NCI-H1436 (cell line): Measurements from ENCODE around the gene KANK2.

Experiments used
- DNase-seq: peaks from one replicate; lab custom pipeline; 2025; lab: John Stamatoyannopoulos, UW

KANK2 gene

DNA sequence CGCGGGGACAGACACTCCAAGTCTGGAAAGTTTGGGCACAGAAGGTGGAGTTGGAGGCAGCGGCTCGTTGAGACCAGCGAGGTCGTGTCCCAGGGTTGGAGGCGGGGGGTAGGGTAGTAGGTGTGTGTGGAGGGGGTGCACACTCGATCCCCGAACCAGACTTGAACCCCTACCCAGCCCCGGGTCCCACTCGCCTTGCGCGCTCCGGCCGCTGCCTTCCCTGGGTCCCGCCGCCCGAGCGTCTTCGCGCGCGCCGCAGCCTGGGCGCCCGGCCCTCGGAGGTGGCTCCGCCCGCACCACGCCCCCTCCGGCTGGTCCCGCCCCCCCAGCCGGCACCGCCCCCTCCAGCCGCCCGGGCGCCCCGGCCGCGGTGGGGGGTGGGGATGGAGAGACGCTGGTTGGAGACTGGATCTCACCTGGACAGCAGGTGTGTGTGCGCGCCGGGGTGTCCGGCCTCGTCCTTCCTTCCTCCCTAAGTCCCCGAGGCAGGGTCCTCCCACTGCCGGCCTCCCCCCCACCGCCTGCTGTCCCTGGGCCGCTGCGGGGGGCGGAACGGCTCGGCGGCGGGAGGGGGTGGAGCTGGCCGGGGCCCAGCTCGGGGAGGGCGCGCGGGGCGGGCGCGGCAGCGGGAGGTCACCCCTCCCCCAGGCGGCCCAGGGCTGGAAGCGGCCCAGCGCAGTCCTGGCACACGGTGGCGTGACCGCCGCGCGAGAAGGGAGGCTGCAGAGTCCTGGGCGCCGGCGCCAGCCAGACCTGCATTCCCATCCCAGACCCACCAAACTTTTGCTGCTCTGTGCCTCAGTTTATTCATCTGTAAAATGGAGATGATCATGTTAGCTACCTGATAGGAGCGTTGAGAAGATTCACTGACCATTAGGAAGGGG is at the start of gene KANK2:
Gene KANK2, minus strand, starts transcription at position 255 of the 884 bp plus-strand sequence. CDS start 3,034 bp downstream, outside the sequence.
- peak; percentile 82 for DNase-seq

- no peak for DNase-seq
Observed at GRCh38 chr19:11246941-11247340, 49.6 kb upstream of the KANK2 start.

GRCh38 chr19:11244846-11245589 is 47.7 kb upstream of the KANK2 start:
- no peak for DNase-seq

DNA sequence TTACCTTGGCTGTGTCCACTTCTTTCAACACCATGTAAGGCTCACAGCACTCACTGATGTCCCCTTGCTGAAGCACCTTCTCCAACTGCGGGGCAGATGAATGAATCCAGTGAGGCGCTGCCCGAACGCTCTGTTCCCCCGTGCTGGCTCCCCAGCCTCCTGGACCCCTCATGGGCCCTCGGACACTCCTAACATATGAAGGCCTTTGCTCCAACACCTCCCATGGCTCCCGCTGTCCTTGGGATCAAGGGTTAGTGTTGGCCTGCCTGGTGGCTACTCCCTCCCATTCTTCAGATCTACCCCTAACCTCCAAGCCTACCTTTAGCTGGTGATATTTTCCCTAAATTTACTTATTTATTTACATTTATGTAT is 46.4 kb upstream of the KANK2 start:
- no peak for DNase-seq

GRCh38 chr19:11242864-11243797 is 45.8 kb upstream of the KANK2 start:
- peak; percentile 55 for DNase-seq

- no peak for DNase-seq
Observed at GRCh38 chr19:11242025-11242424, 44.7 kb upstream of the KANK2 start.

GRCh38 chr19:11240008-11240444 is 42.7 kb upstream of the KANK2 start:
- no peak for DNase-seq

DNA sequence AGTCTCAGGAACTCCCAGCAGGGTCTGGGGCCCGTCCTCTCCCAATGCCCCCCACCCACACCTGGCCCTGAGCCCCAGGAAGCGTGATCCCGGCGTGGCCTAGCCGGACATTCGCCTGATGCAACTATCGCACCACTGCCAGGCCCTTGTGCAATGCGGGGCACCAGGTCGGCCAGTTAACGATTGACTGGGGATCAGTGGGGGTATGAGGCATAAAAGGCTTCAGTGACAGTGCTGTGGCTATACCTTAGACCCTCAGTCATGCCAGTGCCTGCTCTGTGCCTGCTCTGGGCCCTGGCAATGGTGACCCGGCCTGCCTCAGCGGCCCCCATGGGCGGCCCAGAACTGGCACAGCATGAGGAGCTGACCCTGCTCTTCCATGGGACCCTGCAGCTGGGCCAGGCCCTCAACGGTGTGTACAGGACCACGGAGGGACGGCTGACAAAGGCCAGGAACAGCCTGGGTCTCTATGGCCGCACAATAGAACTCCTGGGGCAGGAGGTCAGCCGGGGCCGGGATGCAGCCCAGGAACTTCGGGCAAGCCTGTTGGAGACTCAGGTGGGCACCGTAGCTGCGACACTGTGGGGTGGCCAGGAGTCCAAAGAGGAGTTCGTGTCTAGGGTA is 42.1 kb upstream of the KANK2 start, which contains the start of gene ANGPTL8:
Gene ANGPTL8, plus strand, starts transcription at position 243 of the 624 bp plus-strand sequence. Its CDS starts 19 bp downstream, at position 262.
- DNase-seq: no peak

DNA sequence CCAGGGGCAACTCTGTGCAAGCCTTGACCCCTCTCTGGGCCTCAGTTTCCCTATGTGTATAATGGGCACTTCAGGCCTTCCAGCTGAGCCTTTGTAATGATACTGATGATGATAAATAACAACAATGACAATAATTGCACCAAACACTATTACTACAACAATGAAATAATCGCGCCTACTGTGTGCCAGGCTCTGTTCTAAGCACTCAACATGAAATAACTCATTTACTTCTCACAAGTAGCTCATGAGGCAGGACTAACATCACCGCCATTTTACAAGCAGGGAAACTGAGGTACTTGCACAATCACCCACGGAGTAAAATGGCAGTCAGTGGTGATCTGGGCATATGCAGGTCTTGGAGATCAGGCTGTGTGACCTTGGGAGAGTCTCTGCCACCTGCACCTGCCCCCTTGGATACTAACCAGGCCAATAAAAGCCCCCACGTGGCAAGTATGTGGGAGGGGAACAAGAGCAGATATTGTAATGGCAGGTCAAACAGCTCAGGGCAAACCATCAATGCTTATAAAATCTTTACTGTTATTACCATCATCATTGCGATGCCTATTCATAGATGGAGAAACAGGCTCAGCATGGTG is 41.5 kb upstream of the KANK2 start:
- no peak for DNase-seq

GRCh38 chr19:11238041-11238440 is 40.7 kb upstream of the KANK2 start:
- no peak for DNase-seq

GRCh38 chr19:11237321-11237720 is 40.0 kb upstream of the KANK2 start:
- DNase-seq: no peak

DNA sequence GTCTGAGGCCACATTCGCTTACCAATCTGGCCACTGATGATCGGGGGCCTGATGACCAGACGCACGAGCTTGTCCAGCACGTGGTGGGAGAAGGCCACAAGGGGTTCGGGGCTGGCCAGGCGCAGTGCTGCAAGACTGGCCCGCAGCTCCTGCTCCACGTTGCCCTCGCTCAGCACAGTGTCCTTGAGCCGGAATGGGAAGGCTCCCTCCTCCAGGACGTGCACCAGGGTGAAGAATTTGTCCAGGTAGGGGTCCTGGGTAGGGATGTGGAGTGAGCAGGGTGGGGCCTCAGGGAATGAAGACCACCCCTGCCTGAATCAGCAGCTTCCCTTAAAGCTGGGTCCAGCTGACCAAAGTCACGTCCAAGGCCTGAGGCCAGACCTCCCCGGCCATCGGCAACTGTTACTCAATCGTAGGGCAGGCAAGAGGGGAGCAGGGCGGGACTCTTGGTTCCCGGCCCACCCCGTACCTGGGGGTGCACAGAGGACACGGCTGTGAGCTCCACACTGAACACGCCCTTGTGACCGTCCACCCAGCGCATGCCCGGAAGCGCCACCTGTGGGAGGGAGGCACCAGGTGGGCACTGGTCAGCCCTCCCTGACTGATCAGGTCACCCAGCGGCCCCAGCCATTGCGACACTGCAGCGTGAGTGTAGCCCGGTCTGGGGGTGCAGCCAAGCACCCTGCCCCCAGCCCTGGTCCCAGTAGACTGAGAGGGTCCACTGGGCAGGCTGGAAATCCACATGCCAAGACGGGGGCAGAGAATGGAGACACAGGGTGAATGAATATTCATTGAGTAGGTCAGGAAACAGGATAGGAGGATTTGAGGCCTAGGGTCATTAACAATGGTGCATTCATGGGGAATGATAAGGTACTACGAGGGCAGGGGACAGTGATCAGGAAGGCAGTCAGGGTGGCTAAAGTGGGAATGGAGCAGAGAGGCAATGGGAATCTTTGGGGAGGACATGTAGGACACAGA is 39.3 kb upstream of the KANK2 start:
- DNase-seq: no peak

DNA sequence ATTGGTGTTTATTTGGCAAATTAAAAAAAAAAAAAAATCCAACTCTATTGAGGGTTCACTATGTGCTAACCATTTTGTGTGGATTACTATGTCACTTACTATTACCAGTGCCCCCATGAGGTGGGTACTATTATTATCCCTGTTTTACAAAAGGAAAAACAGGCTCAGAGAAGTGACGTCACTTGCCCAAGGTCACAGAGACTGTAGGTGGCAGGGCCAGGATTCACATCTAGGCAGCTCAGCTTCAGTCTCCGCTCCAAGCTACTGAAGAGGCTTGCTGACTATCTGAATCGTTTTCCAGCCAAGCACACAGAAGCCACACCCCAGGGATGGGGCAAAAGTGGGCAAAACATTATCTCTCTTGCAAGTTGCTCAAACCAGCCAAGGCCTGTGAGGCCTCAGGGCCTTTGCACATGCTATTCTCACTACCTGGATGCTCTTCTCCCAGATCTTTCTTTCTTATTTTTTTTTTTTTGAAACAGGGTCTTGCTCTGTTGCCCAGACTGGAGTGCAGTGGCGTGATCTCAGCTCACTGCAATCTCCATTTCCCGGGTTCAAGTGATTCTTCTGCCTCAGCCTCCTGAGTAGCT is 37.2 kb upstream of the KANK2 start:
- DNase-seq: no peak

- DNase-seq: no peak
Observed at GRCh38 chr19:11233073-11233472, 35.7 kb upstream of the KANK2 start.

- DNase-seq: no peak
Observed at GRCh38 chr19:11232555-11232954, 35.2 kb upstream of the KANK2 start.

GRCh38 chr19:11230621-11231386 is 33.5 kb upstream of the KANK2 start:
- DNase-seq: no peak

- peak; percentile 7 for DNase-seq
Observed at GRCh38 chr19:11227195-11227886, 30.0 kb upstream of the KANK2 start.

- no peak for DNase-seq
Observed at GRCh38 chr19:11226716-11227166, 29.4 kb upstream of the KANK2 start.
